GM06990 (cell line): Measurements from ENCODE around the gene HSD11B1.

ENCODE experiments used
- DNase-seq: peaks from one replicate; pipeline ENCODE4 v3.0.0-alpha.2; 2011; ENCODE audit not compliant: insufficient read length; ENCODE audit errors: extremely low read depth
- H3K27me3 ChIP-seq: replicated peaks from 2 replicates; pipeline ENCODE4 v1.6.0; 2011; ENCODE audit warnings: low read length; ENCODE audit not compliant: control insufficient read depth, insufficient read depth
- H3K36me3 ChIP-seq: 2 replicates; pipeline ENCODE4 v1.5.1; 2011; ENCODE audit warnings: low read length; ENCODE audit not compliant: control insufficient read depth, insufficient read depth
- H3K4me3 ChIP-seq: replicated peaks from 2 replicates; pipeline ENCODE4 v1.5.1; 2011; ENCODE audit warnings: low read depth, mild to moderate bottlenecking, control low read depth, low read length
- CTCF ChIP-seq: IDR thresholded peaks from 2 replicates; pipeline ENCODE4 v1.5.1; 2011; ENCODE audit warnings: low read length, control low read depth, mild to moderate bottlenecking, inconsistent platforms; ENCODE audit not compliant: insufficient read depth, poor library complexity, severe bottlenecking

HSD11B1 gene

GRCh38 chr1:209775678-209776077, 71.0 kb downstream of the HSD11B1 start:
- no peak for TF ChIP-seq CTCF
- H3K4me3 ChIP-seq, result no peak overlapping the region
- no peaks in the 10 kb centered on the region for H3K27me3 ChIP-seq
- DNase-seq, result no peak
- H3K36me3 ChIP-seq, result peaks cover 29% of the 10 kb centered on the region

GRCh38 chr1:209777587-209777986, 72.9 kb downstream of the HSD11B1 start:
- TF ChIP-seq CTCF, result no peak
- Histone ChIP-seq H3K27me3 (no peaks in the 10 kb centered on the region), H3K36me3 (peaks cover 28% of the 10 kb centered on the region), H3K4me3 (no peak overlapping the region)
- no peak for DNase-seq

GRCh38 chr1:209778102-209778501, 73.5 kb downstream of the HSD11B1 start:
- no peaks in the 10 kb centered on the region for H3K27me3 ChIP-seq
- TF ChIP-seq CTCF, result no peak
- H3K4me3 ChIP-seq, result no peak overlapping the region
- H3K36me3 ChIP-seq, result peaks cover 30% of the 10 kb centered on the region
- no peak for DNase-seq

- DNase-seq, result no peak
- TF ChIP-seq CTCF, result no peak
- Histone ChIP-seq H3K4me3 (no peak overlapping the region), H3K36me3 (peaks cover 29% of the 10 kb centered on the region), H3K27me3 (no peaks in the 10 kb centered on the region)
These were observed 75.6 kb downstream of the HSD11B1 start for GRCh38 chr1:209780268-209780667.

GRCh38 chr1:209783386-209783785, 78.7 kb downstream of the HSD11B1 start:
- Histone ChIP-seq H3K4me3 (peak overlapping the region; percentile 75), H3K27me3 (no peaks in the 10 kb centered on the region), H3K36me3 (peaks cover 12% of the 10 kb centered on the region)
- no peak for TF ChIP-seq CTCF
- no peak for DNase-seq
